ENCODE measurements around the gene IGF1.

IGF1 gene

DNA sequence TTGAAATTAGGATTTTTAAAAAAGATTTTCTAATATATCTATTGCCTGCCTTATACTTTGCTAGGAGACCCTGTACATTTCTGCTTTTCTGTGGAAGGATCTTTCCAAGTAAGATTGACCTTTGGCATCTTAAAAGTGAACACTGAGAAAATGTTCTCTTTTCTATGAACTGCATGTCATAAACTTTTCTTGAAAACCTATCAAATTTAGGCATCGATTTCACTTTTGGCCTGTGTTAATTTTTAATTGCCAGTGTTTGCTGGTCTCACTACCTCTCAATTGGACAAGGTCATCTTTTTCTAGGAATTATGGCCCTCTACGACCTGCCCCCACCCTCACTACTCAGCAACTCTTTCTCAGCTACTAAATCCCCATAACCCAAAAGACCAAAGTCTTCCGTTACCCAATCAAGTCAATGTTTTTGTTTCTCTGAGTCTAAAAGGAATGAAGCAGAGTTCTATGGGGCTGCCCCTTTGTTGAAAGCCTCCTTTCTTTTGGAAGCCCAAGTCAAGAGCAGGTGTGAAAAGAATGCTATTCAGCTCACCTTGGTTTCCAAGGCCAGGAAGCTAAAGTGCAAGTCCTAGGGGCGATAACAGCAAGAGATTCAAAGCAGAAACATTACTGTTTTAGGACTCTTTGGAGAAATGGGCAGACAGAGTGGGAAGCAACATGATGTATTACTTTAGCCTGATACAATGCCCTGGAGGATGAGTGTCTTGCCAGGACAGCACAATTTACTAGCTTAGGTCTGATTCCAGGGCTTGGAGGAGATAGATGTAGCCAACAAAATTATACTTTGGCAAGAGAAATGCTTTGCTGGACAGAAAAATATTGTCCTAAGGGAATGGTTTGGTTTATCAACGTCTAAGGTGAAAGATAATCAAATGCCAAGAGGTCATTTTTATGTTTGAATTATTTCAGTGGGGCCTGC lies 55.0 kb downstream of the IGF1 start:
- no peak for DNase-seq

DNA sequence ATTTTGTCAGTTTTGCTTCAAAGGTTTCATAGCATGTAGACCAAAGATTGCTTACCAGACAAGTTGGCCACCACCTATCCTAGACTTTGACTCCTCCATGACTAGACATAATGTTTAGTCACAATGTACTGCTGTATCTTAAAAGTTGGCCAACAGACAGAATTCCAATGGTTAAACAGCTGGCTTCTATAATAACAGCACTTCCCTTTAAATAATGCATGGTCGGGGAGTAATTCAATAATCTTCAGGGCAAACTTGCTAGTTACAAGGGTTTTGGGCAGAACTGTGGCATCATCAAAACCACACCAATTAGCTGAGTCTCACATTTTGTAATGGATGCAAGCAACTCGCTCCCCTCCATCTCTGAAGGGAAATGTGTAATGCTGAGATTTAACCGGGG lies 56.9 kb downstream of the IGF1 start:
- DNase-seq = no peak

- DNase-seq = no peak
Measured at GRCh38 chr12:102421802-102422583, 58.4 kb downstream of the IGF1 start.

DNA sequence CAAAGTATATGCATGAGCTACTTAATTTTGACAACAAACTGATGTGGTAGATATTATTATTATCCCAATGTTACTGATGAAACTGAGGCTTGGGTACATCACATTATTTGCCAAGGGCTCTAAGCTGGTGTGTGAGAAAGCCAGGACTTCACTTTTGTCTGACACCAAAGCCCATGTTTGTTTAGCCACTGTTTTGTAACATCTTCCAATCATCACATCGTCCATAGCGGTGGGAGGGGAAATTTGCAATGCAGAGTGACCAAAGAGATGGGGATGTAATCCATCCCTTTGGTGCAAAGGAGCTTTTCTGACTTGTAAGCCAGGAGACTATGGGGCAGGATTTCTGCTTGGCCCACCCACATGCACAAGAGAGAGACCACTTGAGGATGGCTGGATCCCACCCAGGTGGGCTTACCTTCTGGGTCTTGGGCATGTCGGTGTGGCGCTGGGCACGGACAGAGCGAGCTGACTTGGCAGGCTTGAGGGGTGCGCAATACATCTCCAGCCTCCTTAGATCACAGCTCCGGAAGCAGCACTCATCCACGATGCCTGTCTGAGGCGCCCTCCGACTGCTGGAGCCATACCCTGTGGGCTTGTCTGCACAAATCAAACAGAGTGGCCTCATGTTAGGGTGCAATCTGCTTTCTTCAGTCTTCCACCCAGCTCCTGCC lies 61.1 kb downstream of the IGF1 start:
- no peak for DNase-seq

DNA sequence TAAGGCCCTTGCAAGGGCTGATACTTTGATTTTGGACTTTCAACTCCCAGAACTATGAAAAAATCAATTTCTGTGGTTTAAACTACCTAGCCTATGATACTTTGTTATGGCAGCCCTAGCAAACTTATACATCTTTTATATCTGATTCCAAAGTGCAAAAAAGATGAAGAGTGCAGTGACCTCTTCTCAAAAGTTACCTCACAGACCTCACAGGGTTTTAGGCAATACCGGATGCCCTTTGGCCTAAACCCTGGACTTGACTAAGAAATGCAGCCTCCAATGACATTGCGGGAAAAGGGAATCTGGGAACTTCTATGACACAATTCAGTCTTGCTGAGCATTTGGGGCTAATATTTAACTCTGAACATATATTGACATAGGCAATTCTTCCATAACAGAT lies 63.3 kb downstream of the IGF1 start:
- no peak for DNase-seq

- no peak for DNase-seq
Measured at GRCh38 chr12:102415515-102415914, 64.8 kb downstream of the IGF1 start.

DNA sequence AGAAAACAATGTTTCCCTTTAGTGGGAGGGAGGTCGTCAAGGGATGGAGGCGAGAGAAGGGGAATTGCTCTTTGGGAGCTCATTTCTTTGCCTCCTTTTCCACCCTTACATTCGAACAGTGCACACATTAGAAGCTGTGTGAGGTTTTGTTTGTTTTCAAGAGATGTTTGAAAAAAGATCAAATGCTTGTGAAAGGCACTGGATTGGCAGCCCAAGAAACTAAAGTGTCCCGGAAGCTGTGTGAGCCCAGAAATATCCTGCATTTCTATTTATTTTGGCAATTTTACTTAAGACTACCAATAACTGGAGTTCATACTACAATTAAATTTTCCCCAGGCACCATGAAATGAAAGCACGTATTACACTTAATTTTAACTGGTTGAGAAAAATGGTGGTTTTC lies 67.0 kb downstream of the IGF1 start:
- DNase-seq = no peak

GRCh38 chr12:102410511-102410910 lies 69.9 kb downstream of the IGF1 start:
- DNase-seq = no peak

- DNase-seq = no peak
Measured at GRCh38 chr12:102408487-102409297, 71.7 kb downstream of the IGF1 start.

- no peak for DNase-seq
Measured at GRCh38 chr12:102407776-102408486, 72.4 kb downstream of the IGF1 start.

DNA sequence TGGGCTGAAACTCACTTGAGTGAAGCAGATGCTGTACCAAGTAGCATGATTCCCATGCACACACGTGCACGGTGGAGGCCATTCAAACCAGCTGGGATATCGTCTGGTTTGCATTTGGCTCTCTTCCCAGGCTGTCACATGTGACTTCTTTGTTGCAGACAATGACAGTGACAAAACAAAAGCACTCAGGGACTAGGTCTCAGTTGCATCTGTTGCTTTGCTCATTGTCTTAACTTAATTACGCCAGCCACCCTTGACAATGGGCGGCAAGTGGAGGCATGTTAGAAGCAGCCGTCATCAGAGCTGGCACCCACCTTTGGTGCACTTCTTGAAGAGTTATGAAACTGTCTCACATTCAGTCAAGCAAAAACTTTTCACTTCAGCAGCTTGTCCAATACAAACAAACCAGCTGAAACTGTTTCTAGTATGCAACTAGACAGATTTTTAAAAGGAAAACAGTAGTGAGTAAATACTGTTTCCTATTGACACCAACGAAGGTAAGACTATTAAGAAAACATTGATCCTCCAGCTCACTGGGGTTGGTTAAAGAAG lies 74.3 kb downstream of the IGF1 start:
- DNase-seq = no peak

- no peak for DNase-seq
Measured at GRCh38 chr12:102401087-102401486, 79.3 kb downstream of the IGF1 start.

DNA sequence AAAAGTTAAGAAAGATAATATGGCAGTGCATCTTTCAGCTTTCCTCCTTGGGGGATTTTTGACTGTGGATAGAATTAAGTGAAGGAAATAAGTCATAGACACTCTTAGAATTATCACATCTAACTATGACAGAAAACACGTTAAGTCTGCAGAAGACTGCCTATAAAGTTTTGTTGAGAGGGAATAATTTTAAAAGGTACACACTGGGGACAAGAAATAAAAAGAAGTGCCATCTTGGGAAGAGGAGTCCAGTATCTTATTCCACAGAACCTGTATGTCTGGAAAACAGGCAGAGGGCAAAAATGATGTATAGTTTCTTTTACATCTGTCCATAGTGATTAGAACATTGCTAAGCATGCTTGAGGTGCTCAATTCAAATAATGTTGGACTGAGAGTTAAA lies 80.7 kb downstream of the IGF1 start:
- DNase-seq = no peak

GRCh38 chr12:102396276-102396675 lies 84.1 kb downstream of the IGF1 start:
- no peak for DNase-seq

- no peak for DNase-seq
Measured at GRCh38 chr12:102394200-102394599, 86.2 kb downstream of the IGF1 start.

DNA sequence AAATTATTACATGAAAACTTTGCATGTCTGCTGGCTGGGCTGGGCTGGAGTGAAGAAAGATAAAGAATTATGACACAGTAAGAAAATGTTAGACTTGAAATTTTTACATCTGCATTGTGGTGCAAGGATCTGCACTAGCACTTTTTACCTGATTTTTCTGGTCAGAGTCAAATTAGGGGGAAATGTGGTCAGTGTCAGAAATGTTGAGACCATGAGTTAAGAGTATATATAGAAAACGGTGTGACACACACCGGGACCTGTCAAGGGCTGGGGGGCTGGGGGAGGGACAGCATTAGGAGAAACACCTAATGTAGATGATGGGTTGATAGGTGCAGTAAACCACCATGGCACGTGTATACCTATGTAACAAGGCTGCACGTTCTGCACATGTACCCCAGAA lies 90.3 kb downstream of the IGF1 start:
- no peak for DNase-seq

GRCh38 chr12:102388469-102388868 lies 91.9 kb downstream of the IGF1 start:
- DNase-seq = no peak

- DNase-seq = no peak
Measured at GRCh38 chr12:102385343-102385742, 95.0 kb downstream of the IGF1 start.

DNA sequence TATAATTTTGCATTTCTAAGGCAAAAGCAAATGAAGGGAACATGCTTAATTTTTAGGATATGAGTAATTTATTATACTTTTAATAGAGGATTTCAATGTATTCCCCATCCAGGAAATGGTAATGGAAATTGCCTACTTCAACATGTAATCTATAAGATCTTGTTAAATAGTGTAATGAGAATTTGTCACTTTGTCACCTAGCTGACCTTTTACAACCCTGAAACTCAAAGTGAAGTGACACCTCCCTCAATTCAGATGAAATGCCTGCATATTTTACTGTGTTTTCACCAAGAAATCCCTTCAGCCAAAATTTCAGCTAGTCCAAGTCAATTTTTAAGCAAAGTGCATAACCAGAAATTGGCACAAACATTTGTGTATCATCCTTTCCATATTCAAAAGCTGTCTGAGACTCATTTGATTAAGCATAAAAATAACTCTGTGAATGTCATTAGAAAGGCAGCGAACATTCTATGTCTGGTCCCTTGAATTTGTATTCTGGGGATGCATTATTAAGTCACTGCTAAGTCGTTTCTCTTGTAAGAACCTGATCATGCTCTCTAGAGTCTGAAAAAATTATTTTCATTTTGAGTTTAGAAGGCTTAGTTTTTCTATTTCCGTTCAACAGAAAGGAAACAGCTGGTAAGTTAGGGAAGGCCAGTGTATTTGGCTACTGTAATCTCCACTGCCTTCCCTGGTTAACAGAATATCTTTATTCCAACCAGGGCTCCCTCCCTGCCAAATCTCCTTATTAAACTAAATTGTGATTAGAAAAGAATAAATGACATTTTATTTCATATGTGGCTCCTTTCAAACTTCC lies 100.8 kb downstream of the IGF1 start:
- no peak for DNase-seq

DNA sequence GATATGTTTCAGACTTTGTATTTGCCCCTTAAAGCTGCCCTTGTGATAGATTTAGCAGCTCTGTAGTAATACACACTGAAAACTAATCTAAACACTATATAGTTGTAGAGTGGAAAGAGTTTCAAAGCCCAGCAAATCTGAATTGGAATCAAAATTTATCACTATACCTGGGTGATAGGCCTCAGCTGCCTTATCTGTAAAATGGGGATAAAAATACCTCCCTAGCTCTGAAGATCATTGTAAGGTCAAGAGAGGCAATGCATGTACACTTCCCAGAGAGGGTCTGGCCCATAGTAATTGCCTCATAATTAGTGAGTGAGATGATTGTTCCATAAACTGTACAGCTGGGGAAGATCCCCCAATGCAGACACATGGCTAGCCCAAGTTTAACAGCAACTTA lies 103.6 kb downstream of the IGF1 start:
- DNase-seq = no peak

Measured in GOT3 (cell line).